Endothelial cell of hepatic sinusoid (primary cell): ENCODE data around the gene CNPY4.
"Not testable (repeated sequence)": the region's sequence is repeated elsewhere in the genome, so short reads cannot be mapped to it uniquely, and the experiment has no call there.

ENCODE experiments used
- in situ Hi-C: cut with HindIII; loops from 2 replicates; pipeline ENCODE4 v1.10.0; 2017; ENCODE audit warnings: low sequenced_read_pairs

CNPY4 gene

DNA sequence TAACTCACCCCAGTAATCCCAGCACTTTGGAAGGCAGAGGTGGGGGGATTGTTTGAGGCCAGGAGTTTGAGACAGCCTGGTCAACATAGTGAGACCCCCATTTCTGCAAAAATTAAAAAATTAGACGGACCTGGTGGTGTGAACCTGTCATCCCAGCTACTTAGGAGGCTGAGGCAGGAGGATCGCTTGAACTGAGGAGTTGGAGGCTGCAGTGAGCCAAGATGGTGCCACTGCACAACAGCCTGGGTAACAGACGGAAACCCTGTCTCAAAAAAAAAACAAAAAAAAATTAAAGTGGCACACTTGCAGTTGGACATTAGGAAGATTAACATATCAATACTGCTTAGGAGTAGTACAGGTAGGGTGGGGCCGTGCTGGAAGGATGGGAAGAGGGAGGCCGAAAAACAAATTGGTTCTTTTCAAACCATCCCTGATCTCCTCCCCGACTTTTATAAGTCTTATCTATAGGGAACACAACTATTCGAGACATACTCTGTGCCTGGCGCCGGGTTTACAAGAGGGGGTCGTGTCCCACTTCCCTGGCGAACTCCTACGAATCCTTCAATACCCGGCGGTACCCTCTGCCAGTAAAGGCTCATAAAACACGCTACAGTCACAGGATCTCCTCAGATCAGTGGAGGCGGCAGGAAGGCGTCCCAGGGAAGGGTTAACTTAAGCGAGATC, 904 bp upstream of the CNPY4 start:
- in situ Hi-C loops: no loop called here

DNA sequence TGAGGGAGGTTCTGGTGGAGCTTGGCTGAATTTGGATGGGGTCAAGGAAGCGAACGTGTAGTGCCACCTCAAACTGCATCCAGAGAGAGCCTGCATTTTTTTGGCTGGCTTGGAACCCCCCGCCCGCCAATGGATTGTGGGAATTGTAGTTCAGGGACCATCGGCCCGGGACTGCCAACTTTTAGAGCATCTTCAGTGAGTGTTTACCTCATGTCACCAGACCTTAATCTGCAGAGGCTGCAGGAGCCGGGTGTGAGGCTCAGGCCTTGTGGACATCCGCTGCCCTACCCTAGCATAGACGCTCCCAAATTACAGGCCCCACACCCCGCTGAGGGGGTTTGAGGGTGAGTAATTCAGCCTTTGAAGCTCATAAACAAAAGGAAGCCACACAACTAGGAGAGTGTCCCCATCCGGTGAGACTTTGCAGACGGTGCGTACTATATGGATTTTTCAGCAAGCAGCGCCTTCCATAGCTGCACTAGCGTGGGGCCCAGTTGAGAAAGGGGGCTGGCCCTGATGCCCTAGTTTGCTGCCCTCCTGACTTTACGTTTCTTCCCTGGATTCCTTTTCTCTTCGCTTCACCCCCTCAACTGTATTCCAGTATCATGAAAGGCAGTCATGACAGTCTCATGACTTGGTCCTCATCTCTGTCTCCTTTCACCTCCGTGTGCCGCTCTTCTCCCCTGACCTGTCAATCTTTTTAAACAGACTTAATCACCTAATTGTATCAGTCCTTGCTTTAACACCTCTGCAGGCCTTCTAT, 717 bp downstream of the CNPY4 start:
- in situ Hi-C loops: no loop called here

DNA sequence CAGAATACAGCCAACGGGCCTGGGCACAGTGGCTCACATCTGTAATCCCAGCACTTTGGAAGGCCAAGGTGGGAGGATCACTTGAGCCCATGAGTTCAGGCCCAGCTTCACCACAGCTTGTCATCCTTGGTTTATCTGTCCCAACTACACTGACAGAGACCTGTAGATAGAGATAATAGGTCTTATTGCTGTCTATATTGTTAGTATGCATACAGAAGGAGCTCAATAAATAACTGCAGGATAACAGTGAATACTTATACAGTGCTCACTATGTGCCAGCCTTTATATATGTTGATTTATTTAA, 1.3 kb downstream of the CNPY4 start:
- in situ Hi-C loops: no loop called here

DNA sequence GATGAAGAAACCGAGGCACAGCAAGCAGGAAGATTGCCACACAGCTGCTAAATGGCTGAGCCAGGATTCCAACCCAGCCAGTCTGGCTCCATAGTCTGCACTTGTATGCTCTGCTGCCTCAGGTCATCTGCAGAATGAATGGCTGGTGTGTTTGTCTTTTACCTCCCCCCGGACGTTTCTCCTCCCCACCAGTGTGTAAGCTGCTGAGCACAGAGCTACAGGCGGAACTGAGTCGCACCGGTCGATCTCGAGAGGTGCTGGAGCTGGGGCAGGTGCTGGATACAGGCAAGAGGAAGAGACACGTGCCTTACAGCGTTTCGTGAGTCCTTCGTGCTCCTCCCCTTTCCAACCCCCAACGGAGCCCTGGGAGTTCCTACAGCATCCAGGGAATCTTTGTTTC, 2.6 kb downstream of the CNPY4 start:
- in situ Hi-C loops: no loop called here

DNA sequence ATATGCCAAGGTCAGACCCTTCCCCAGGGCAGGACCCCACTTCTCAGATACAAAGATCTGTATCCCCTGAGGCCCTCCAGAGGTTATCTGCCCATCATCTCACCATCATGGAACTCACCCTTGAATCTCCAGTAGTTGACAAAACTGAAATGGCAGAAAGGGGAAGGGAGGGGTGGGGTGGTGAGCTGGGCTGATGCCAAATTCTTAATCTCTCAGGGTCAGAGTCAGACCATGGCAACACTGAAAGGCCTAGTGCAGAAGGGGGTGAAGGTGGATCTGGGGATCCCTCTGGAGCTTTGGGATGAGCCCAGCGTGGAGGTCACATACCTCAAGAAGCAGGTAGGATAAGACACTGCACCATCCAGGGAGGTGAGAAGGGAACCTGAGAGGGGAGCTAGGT, 3.1 kb downstream of the CNPY4 start:
- in situ Hi-C loops: no loop called here

DNA sequence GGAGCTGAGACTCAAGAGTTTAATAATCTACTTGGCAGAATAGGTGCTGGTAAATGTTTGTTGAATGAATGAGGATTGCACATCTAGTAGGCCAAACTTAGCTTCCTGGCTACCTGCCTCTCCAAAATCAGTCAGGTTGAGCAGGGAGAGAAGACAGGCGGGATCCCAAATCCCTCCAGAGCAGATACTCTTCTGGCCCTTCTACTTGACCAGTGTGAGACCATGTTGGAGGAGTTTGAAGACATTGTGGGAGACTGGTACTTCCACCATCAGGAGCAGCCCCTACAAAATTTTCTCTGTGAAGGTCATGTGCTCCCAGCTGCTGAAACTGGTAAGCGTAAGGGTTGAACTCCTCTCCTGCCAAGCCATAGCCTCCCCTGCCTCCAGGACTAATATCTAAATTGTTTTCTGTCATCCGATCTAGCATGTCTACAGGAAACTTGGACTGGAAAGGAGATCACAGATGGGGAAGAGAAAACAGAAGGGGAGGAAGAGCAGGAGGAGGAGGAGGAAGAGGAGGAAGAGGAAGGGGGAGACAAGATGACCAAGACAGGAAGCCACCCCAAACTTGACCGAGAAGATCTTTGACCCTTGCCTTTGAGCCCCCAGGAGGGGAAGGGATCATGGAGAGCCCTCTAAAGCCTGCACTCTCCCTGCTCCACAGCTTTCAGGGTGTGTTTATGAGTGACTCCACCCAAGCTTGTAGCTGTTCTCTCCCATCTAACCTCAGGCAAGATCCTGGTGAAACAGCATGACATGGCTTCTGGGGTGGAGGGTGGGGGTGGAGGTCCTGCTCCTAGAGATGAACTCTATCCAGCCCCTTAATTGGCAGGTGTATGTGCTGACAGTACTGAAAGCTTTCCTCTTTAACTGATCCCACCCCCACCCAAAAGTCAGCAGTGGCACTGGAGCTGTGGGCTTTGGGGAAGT, 5.1 kb downstream of the CNPY4 start:
- in situ Hi-C loops: no loop called here

DNA sequence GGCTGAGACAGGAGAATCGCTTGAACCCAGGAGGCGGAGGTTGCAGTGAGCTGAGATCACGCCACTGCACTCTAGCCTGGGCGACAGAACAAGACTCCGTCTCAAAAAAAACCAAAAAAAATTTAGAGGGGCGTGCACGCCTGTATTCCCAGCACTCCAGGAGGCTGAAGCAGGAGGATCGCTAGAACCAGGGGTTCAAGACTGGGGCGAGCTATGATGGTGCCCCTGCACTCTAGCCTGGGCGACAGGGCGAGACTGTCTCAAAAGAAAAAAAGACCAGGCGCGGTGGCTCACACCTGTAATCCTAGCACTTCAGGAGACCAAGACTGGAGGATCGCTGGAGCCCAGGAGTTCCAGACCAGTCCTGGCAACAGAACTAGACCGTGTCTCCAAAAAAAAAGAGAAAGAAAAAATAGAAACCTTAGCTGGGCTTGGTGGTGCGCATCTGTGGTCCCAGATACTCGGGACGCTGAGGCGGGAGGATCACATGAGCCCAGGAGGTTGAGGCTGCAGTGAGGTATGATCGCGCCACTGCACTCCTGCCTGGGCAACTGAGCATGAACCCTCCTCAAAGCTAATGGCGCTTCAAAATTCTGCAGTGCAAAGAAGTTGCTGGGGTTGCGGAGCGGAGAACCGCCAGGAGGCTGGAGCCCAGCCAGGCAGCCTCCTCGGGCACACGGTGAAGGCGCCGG, 7.0 kb downstream of the CNPY4 start:
- in situ Hi-C loops: no loop called here

DNA sequence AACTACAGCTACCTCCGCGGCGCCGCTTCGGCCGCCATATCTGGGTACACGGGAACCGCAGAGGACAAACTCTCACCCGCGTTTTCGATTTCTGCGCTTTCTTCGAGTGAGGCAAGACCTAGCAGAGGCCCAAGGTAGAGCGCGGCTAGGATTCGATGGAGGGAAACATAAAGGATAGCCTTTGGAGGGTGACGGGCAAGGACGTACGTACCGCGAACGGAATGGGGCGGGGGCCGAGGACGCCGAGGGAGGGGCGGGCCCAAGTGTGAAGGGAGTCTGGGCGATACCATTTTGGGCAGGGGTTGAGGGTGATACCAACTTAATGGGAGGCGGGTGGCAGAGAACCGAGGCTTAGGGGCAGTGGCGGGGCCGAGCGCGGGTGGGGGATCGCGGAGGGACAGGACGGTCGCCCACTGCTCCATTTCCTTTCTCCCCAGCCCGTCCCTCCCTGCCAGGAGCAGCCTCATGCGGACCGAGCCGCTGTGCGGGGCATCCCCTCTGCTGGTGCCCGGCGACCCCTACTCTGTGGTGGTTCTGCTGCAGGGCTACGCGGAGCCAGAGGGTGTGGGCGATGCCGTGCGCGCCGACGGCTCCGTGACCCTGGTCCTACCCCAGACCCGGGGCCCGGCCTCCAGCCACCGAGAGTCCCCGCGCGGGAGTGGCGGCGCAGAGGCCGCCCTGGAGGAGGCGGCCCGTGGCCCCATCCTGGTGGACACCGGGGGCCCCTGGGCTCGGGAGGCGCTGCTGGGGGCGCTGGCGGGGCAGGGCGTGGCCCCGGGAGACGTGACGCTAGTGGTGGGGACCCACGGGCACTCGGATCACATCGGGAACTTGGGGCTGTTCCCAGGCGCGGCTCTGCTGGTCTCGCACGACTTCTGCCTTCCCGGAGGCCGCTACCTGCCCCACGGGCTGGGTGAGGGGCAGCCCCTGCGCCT, 7.8 kb downstream of the CNPY4 start, which contains the start of gene MBLAC1:
MBLAC1 (plus strand) TSS at position 37 of the 935 bp plus-strand sequence; CDS start at position 466, 429 bp downstream.
- in situ Hi-C loops: no loop called here

DNA sequence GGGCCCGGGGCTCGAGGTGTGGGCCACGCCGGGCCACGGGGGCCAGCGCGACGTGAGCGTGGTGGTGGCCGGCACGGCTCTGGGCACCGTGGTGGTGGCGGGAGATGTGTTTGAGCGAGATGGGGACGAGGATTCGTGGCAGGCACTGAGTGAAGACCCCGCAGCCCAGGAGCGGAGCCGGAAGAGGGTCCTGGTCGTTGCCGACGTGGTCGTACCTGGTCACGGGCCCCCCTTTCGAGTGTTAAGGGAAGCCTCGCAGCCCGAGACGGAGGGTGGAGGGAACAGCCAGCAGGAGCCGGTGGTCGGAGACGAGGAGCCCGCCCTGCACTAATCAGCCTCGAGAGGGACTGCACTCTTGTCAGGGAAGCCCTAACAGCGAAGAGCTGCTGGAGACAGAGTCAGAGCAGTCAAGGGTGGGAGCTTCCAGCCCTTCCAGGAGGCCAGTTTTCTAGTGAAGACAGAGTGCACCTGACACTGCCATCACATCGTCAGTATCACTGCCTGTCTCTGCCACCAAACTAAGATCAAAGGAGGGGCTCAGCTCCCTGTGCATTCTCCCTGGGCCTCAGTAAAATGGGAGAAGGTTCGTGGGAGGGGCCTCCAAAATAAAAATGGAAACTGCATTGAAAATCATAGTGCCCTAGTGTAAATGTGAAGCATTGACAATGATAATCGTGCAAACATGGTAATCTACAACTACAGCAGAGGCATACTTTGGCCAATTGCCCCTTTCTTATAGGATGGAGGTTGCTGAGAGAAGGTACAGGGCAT, 8.6 kb downstream of the CNPY4 start:
- in situ Hi-C loops: no loop called here

DNA sequence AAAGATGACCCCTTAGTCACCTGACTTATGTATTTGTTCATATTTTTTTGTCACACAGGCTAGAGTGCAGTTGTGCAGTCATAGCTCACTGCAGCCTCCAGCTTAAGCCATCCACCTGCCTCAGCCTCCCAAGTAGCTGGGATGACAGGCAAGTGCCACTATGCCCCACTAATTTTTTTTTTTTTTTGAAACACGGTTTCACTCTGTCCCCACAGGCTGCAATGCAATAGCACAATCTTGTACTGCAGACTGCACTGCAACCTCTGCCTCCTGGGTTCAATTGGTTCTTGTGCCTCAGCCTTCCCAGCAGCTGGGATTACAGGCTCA, 9.2 kb downstream of the CNPY4 start:
- in situ Hi-C loops: no loop called here

DNA sequence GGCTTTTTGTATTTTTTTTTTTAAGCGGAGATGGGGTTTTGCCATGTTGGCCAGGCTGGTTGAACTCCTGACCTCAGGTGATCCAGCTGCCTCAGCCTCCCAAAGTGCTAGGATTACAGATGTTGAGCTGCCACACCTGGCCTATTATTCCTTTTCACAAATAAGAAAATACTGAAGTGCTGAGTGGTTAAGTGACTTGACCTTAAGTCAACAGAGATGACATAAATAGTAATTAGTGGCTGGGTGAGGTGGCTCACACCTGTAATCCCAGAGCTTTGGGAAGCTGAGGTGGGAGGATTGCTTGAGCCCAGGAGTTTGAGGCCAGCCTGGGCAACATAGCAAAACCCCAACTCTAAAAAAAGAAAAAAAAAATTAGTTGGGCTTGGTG, 10.8 kb downstream of the CNPY4 start:
- in situ Hi-C loops: not testable (repeated sequence)

DNA sequence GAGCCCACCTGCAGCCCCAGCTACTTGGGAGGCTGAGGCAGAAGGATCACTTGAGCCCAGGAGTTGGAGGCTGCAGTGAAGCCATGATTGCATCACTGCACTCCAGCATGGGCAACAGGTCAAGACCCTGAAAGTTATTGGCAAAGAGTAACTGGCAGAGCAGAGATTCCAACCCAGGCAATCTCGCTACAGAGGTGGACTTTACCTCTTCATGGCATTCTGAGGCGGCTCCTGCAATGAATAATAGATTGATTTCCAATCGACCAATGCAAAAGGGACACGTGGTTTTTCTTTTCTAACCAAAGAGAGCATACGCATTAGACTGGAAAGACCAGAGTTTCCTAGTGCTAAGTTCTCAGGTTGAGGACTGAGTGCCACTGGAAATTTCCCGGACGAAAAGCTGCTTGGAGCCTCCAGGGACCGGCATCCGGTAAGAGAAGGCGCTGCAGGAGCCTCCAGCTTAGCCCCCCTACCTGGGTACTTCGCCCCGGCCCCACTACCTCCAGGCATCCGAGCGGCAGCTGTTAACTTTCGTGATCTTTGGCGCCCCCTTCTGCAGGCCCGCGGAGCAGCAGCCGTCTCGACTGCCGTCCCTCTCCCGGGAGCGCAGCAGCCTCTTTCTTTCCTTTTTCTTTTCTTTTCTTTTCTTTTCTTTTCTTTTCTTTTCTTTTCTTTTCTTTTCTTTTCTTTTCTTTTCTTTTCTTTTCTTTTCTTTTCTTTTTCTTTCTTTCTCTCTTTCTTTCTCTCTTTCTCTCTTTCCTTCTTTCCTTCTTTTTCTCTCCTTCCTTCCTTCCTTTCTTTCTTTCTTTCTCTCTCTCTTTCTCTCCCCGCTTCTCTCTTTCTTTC, 11.4 kb downstream of the CNPY4 start:
- in situ Hi-C loops: no loop called here

DNA sequence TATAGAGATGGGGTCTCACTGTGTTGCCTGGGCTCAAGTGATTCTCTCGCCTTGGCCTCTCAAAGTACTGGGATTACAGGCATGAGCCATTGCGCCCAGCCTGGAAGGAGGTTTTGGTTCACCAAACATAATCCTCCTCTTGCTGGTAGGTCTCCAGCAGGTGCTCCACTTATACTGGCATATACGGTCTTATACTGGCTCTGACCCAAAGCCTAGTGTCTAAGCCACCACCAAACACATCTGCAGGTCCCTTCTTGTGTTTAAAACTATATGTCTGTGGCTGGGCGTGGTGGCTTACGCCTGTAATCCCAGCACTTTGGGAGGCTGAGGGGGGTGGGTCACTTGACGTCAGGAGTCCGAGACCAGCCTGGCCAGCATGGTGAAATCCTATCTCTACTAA, 12.7 kb downstream of the CNPY4 start:
- in situ Hi-C loops: no loop called here

DNA sequence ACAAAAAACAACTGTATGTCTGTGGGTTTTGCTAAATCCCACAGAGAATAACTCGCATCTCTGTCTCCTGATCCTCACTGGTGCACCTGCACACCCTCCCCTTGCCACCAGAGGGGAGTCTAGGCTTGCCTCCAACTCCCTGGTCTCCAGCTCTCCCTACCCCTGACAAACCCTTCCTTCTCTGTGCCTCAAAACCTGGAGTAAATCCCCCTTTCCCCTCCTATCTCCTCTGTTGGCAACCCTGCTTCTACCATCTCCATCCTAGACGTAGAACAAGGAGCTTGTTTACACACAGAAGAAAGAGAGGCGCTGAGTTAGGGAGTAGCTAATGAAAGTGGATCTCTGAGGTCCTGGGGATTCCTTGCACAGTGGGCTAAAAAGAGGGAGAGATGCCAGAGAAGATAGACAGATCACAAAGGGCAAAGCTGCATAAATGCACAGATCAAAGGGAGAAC, 13.3 kb downstream of the CNPY4 start:
- in situ Hi-C loops: no loop called here

DNA sequence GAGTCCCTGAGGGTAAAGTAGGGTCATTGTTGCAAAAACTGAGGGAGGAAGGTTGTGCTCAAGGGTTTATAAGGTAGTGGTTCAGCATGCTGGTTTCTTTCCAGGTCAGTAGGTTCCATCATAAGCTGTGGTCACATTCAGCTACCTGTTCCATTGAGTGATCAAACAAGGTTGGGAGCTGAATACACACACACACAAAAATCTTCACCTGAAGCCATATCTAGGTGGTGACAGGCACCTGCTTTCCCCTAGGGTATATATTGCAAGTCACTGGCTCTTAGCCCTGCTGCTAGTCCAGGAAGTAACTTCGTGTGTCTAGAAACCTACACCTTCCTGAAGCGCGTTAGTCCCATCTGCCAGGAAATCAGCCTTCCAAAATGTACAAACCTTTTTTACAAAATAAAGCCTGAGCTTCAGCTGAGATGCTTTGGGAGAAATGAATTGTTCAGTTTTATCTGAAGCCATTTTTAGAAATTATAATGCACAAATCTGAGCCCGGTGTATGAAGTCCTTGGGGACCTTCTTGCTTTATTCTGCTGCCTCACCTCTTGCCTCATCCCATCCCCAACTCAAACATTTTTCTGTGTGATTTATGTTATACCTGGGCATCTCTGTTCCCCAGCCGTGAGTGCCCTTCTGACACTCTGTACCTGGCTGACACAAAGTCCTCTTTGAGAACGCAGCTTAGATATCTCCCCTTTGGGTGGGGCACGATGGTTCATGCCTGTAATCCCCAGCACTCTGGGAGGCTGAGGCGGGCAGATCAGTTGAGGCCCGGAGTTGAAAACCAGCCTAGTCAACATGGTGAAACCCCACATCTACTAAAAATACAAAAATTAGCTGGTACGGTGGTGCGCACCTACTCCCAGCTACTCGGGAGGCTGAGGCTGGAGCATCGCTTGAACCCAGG, 18.7 kb downstream of the CNPY4 start:
- in situ Hi-C loops: no loop called here

DNA sequence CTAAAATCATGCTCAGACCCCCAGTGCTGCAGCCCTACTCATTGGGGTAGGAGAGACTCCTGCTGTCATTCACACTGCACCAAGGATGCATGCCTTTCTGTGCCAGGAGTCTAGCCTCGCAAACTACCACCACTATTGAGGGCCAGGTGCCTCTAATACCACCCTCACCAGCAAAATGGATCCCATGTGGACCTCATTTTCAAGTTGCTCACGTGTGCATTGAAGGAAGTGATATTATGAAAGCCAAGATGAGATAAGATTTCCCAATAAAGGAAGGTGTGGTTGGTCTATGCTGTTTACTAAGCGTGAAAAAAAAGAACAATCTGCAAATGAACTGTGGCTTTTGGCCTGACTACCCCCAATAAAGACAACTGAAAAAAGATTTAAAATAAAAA, 22.1 kb downstream of the CNPY4 start:
- in situ Hi-C loops: loop anchor here (5.0 kb wide), 1 partner anchor 64 kb away; no protein-coding TSS in a partner anchor

DNA sequence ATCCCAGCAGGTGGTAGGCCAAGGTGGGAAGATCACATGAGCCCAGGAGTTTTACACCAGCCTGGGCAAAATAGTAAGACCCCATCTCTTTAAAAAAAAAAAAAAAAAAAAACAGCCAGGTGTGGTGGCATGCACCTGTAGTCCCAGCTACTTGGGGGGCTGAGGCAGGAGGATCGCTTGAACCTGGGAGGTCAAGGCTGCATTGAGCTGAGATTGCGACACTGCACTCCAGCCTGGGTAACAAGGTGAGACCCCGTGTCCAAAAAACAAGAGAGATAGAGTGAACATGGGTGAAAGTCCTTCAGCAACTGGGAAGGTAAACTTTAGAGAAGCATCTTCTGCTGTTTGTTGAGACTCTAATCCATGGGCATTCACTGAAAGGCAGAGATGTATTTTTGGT, 23.0 kb downstream of the CNPY4 start:
- in situ Hi-C loops: loop anchor here (5.0 kb wide), 1 partner anchor 65 kb away; no protein-coding TSS in a partner anchor
